NB4 (cell line): ENCODE results near the gene STK32B.

Experiments
- DNase-seq: peaks from one replicate; pipeline ENCODE4 v3.0.0; 2010; ENCODE audit warnings: low read depth
- H3K4me3 ChIP-seq: one replicate; pipeline ENCODE4 v1.5.1; 2011; ENCODE audit warnings: mild to moderate bottlenecking, low read depth, low read length, moderate library complexity
- CTCF ChIP-seq: IDR thresholded peaks from one replicate; pipeline ENCODE4 v1.5.1; 2012; ENCODE audit warnings: low read depth, low read length
- MAX ChIP-seq: IDR thresholded peaks from 2 replicates; pipeline ENCODE4 v1.6.1; 2011; ENCODE audit warnings: low read depth, low read length
- MYC ChIP-seq: IDR thresholded peaks from 2 replicates; pipeline ENCODE4 v1.6.1; 2011; ENCODE audit warnings: low read depth, low read length
- POLR2A ChIP-seq: IDR thresholded peaks from 2 replicates; pipeline ENCODE4 v1.6.1; 2011; ENCODE audit warnings: mild to moderate bottlenecking; ENCODE audit not compliant: insufficient read length; ENCODE audit errors: extremely low read depth

STK32B gene

GRCh38 chr4:5322321-5322720 is 271.0 kb downstream of the STK32B start:
- DNase-seq = no peak
- TF ChIP-seq MYC (no peak), MAX (no peak), CTCF (no peak), POLR2A (no peak)
- no peak overlapping the region for H3K4me3 ChIP-seq

- no peak overlapping the region for H3K4me3 ChIP-seq
- DNase-seq = no peak
- TF ChIP-seq CTCF = no peak
- TF ChIP-seq MYC = no peak
- TF ChIP-seq POLR2A = no peak
- no peak for TF ChIP-seq MAX
Observed at GRCh38 chr4:5330339-5330989, 279.2 kb downstream of the STK32B start.

- DNase-seq = no peak
- TF ChIP-seq POLR2A (no peak), CTCF (no peak), MYC (no peak), MAX (no peak)
- no peak overlapping the region for H3K4me3 ChIP-seq
Observed at GRCh38 chr4:5337731-5338130, 286.5 kb downstream of the STK32B start.

- DNase-seq = no peak
- TF ChIP-seq MYC (no peak), CTCF (no peak), MAX (no peak), POLR2A (no peak)
- H3K4me3 ChIP-seq = no peak overlapping the region
Observed at GRCh38 chr4:5338531-5338930, 287.3 kb downstream of the STK32B start.

GRCh38 chr4:5340991-5341451 is 289.7 kb downstream of the STK32B start:
- DNase-seq = no peak
- H3K4me3 ChIP-seq = no peak overlapping the region
- TF ChIP-seq MYC = no peak
- no peak for TF ChIP-seq MAX
- TF ChIP-seq CTCF = no peak
- no peak for TF ChIP-seq POLR2A
